Aorta (tissue), 5 donors: ENCODE data around the gene ACAP1. TPM values are rescaled to one million over a fixed set of nuclear protein-coding genes. Genes with fewer than 3 reads are reported as not detected.
"Not testable (repeated sequence)": the region's sequence is repeated elsewhere in the genome, so short reads cannot be mapped to it uniquely, and the experiment has no call there.

Experiments
- ATAC-seq: fragments of 200-7000 bp; cut with Tn5 transposase; one replicate; pipeline ENCODE4 v1.9.1; 2022; ENCODE audit warnings: moderate library complexity; ENCODE audit not compliant: low FRiP score
- DNase-seq, 2 donors: peaks; one replicate each; pipeline ENCODE4 v3.0.0-alpha.2; 2020
- H3K27ac ChIP-seq, 2 donors: one replicate each; pipeline ENCODE4 v1.5.1; 2013; ENCODE audit warnings: low read length in 2 of 2, mild to moderate bottlenecking in 2 of 2, moderate library complexity in 2 of 2, control low read depth in 1 of 2, inconsistent platforms in 1 of 2, low read depth in 1 of 2
- H3K27me3 ChIP-seq, 2 donors: one replicate each; pipeline ENCODE4 v1.6.1; 2013; ENCODE audit warnings: control low read depth in 1 of 2, low read length in 1 of 2, mild to moderate bottlenecking in 1 of 2, moderate library complexity in 1 of 2; ENCODE audit not compliant: insufficient read depth in 2 of 2, control insufficient read depth in 1 of 2
- H3K36me3 ChIP-seq, 2 donors: one replicate each; pipeline ENCODE4 v1.6.1; 2013; ENCODE audit warnings: control low read depth in 1 of 2, low read length in 1 of 2, mild to moderate bottlenecking in 1 of 2; ENCODE audit not compliant: insufficient read depth in 2 of 2, control insufficient read depth in 1 of 2
- H3K4me1 ChIP-seq, 2 donors: one replicate each; pipeline ENCODE4 v1.6.1; 2013; ENCODE audit warnings: low read length in 2 of 2, control low read depth in 1 of 2, mild to moderate bottlenecking in 1 of 2, moderate library complexity in 1 of 2; ENCODE audit not compliant: insufficient read depth in 2 of 2, control insufficient read depth in 1 of 2
- H3K4me3 ChIP-seq, 2 donors: one replicate each; pipeline ENCODE4 v1.5.1; 2013; ENCODE audit warnings: low read length in 2 of 2, control low read depth in 1 of 2, mild to moderate bottlenecking in 1 of 2
- H3K9me3 ChIP-seq: one replicate; pipeline ENCODE4 v1.6.1; 2013; ENCODE audit warnings: mild to moderate bottlenecking, low read length; ENCODE audit not compliant: control insufficient read depth
- WGBS, 2 donors: extraction: QIAGEN DNeasy Blood & Tissue Kit; methylation state at CpG; one replicate each; pipeline ENCODE4 v1.1.7; 2013; 5-methylcytosine and 5-hydroxymethylcytosine counted together
- intact Hi-C, 2 donors: fragments of 100-400 bp; cut with DNase I; formaldehyde crosslinking; loops; one replicate each; pipeline versions ENCODE4 v1.14.2 to v1.15.0; 2022
- polyA plus RNA-seq, 2 donors: library from polyadenylated mRNA; stranded (reverse); fragments of 200-250 nt; gene quantifications; one replicate each; pipeline ENCODE4 v1.2.3, GENCODE V29; 2013
- total RNA-seq, 2 donors: library from RNA; stranded (reverse); fragmentation: NEBNext Ultra II Directional; extraction: Animal tissue kit (Norgen Biotek cat#: 25700); gene quantifications; one replicate each; pipeline ENCODE4 v1.2.1, GENCODE V29; 2021
- donor health status: healthy with polysubstance abuse.
- donor health status: Bipolar disorder and iron deficiency.
- donor health status: DM: no; HTN: no; CAD: no.
- donor health status: DM: no; HTN: no; CAD: no.
- donor health status: DM: yes; HTN: yes; CAD: no.

ACAP1 gene
- total and polyA plus RNA-seq, 4 donors = 6.5 to 21.8 (median 14.7) TPM

GRCh38 chr17:7329997-7330637, 6.2 kb upstream of the ACAP1 start:
- Histone ChIP-seq H3K27me3 (no peaks in the 10 kb centered on the region), H3K9me3 (no peaks in the 10 kb centered on the region), H3K4me3 (peak overlapping the region; percentile 42 to 57), H3K27ac (peak overlapping the region; percentile 15 to 73), H3K36me3 (no peaks in the 10 kb centered on the region), H3K4me1 (no peaks in the 10 kb centered on the region)
- peak; percentile 85 to 92 for DNase-seq
- WGBS, 2 donors = 0% methylated on average over 30 to 34 of the region's 34 CpGs
- intact Hi-C loops = loop anchor here in 1 of 2 donors (1.0 to 2.0 kb wide), 2 partner anchors 19 to 22 kb away; partner anchors contain the start of gene KCTD11
- peak; percentile 81 for ATAC-seq

- no peaks in the 10 kb centered on the region for H3K36me3 ChIP-seq
- WGBS, 2 donors = 60% methylated on average over 13 of the region's 13 CpGs
- no peak for DNase-seq
- ATAC-seq = no peak
- no peaks in the 10 kb centered on the region for H3K27me3 ChIP-seq
- no peaks in the 10 kb centered on the region for H3K4me1 ChIP-seq
- peak overlapping the region in 1 of 2 donors; percentile 3 for H3K27ac ChIP-seq
- no peaks in the 10 kb centered on the region for H3K9me3 ChIP-seq
- H3K4me3 ChIP-seq = peak overlapping the region in 1 of 2 donors; percentile 42
- intact Hi-C loops = loop anchor here in 1 of 2 donors (2.0 kb wide), 1 partner anchor 18 kb away; no protein-coding TSS in a partner anchor
These were observed 5.7 kb upstream of the ACAP1 start for GRCh38 chr17:7330638-7331015.

GRCh38 chr17:7332111-7332510, 4.2 kb upstream of the ACAP1 start:
- no peaks in the 10 kb centered on the region for H3K4me1 ChIP-seq
- H3K27me3 ChIP-seq = no peaks in the 10 kb centered on the region
- intact Hi-C loops = no loop called here
- no peaks in the 10 kb centered on the region for H3K36me3 ChIP-seq
- no peak overlapping the region for H3K4me3 ChIP-seq
- no peak overlapping the region for H3K27ac ChIP-seq
- ATAC-seq (no peak), DNase-seq (no peak)
- no peaks in the 10 kb centered on the region for H3K9me3 ChIP-seq
- WGBS, 2 donors = 56 to 61% methylated on average over 7 of the region's 7 CpGs

GRCh38 chr17:7332600-7333069, 3.7 kb upstream of the ACAP1 start:
- H3K4me3 ChIP-seq, H3K9me3 ChIP-seq, ATAC-seq, H3K27me3 ChIP-seq, H3K4me1 ChIP-seq, H3K36me3 ChIP-seq, DNase-seq, H3K27ac ChIP-seq, intact Hi-C loops: not testable (repeated sequence)
- 61% methylated on average over 14 of the region's 14 CpGs for WGBS, 2 donors

GRCh38 chr17:7334938-7335538, 1.3 kb upstream of the ACAP1 start:
- Histone ChIP-seq H3K36me3 (no peaks in the 10 kb centered on the region), H3K4me1 (no peaks in the 10 kb centered on the region), H3K27me3 (no peaks in the 10 kb centered on the region), H3K4me3 (no peak overlapping the region), H3K9me3 (no peaks in the 10 kb centered on the region), H3K27ac (no peak overlapping the region)
- ATAC-seq (no peak), DNase-seq (no peak)
- intact Hi-C loops = no loop called here
- WGBS, 2 donors = 74 to 86% methylated on average over 3 of the region's 3 CpGs

GRCh38 chr17:7335765-7336164, 564 bp upstream of the ACAP1 start:
- intact Hi-C loops, H3K27me3 ChIP-seq, H3K4me3 ChIP-seq, H3K27ac ChIP-seq, DNase-seq, ATAC-seq, H3K4me1 ChIP-seq, H3K9me3 ChIP-seq, H3K36me3 ChIP-seq: not testable (repeated sequence)
- WGBS, 2 donors = 85 to 88% methylated on average over 13 of the region's 13 CpGs

- H3K4me3 ChIP-seq, intact Hi-C loops: not testable (repeated sequence)
These were observed 1.3 kb downstream of the ACAP1 start for GRCh38 chr17:7337600-7337999.

GRCh38 chr17:7340179-7340578, 3.9 kb downstream of the ACAP1 start:
- intact Hi-C loops = no loop called here
- Histone ChIP-seq H3K9me3 (no peaks in the 10 kb centered on the region), H3K4me3 (no peak overlapping the region), H3K4me1 (no peaks in the 10 kb centered on the region), H3K36me3 (no peaks in the 10 kb centered on the region), H3K27me3 (no peaks in the 10 kb centered on the region), H3K27ac (no peak overlapping the region)
- 72 to 75% methylated on average over 2 of the region's 2 CpGs for WGBS, 2 donors
- ATAC-seq (no peak), DNase-seq (no peak)

More at GRCh38 chr17:7337600-7337999, 1.3 kb downstream of the ACAP1 start:
- not testable (repeated sequence) for H3K27ac ChIP-seq, H3K9me3 ChIP-seq, ATAC-seq, H3K27me3 ChIP-seq, DNase-seq, H3K4me1 ChIP-seq, H3K36me3 ChIP-seq
- 77 to 81% methylated on average over 7 of the region's 7 CpGs for WGBS, 2 donors

- WGBS, 2 donors = 93% methylated on average over 13 of the region's 13 CpGs
- H3K27ac ChIP-seq = no peak overlapping the region
- no peak overlapping the region for H3K4me3 ChIP-seq
- no peaks in the 10 kb centered on the region for H3K27me3 ChIP-seq
- no peaks in the 10 kb centered on the region for H3K36me3 ChIP-seq
- H3K4me1 ChIP-seq = no peaks in the 10 kb centered on the region
- ATAC-seq (no peak), DNase-seq (no peak)
- no peaks in the 10 kb centered on the region for H3K9me3 ChIP-seq
- intact Hi-C loops = no loop called here
These were observed 5.5 kb downstream of the ACAP1 start for GRCh38 chr17:7341842-7342241.
